TTC549 (cell line): Measurements from ENCODE around the gene ASPSCR1.
"Not testable (repeated sequence)": the region's sequence is repeated elsewhere in the genome, so short reads cannot be mapped to it uniquely, and the experiment has no call there.

ENCODE experiments used
- FAIRE-seq: peaks from 2 replicates; lab custom pipeline; 2012; peaks lifted over from hg19 to GRCh38; lab: Jason Lieb, UNC

ASPSCR1 gene

DNA sequence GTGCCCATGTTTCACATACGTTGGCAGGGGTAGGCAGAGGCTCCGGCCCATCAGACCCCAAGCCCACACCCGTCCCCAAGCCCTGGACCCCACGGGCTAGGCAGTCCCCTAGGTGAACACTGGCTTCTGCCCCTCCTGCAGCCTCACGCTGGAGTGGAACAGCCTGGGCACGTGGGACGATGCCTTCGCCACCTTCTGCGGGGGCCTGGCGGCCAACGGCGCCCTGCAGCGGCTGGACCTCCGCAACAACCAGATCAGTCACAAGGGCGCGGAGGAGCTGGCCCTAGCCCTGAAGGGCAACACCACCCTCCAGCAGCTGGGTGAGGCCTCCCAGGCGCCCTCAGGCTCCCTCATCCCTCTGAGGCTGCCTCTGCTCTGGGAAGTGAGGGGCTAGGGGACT, 47.4 kb downstream of the ASPSCR1 start:
- FAIRE-seq, result no peak

DNA sequence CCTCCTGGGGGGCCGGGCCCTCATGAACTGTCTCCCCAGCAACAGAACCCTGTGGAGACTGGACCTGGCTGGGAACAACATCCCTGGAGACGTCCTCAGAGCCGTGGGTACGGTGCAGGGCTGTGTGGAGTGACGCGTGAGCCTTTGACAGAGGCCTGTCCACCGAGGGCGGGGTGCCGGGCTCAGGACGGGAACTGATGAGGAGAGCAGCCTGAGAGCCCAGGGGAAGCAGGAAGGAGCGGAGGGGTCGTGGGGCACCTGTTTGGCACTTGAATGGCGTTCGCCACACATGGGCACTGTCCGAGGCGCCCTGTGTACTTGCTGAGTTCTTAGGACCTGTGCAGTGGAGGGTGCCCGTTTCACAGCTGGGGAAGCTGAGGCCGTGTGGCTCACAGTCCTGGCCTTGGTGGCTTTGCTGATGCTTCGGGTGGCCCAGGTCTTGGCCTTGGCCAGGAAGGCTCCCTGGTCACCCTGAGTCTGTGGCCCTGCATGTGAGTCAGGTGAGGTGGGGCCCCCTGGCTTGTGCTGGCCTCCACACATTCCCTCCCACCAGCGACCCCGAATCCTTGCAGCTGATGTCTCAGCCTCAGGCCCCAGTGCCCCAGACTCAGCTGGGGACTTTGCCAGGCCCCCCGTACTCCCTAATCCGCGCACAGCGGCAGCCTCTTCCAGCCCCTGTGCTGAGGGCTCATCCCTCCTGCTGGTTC, 48.1 kb downstream of the ASPSCR1 start:
- FAIRE-seq, result no peak

DNA sequence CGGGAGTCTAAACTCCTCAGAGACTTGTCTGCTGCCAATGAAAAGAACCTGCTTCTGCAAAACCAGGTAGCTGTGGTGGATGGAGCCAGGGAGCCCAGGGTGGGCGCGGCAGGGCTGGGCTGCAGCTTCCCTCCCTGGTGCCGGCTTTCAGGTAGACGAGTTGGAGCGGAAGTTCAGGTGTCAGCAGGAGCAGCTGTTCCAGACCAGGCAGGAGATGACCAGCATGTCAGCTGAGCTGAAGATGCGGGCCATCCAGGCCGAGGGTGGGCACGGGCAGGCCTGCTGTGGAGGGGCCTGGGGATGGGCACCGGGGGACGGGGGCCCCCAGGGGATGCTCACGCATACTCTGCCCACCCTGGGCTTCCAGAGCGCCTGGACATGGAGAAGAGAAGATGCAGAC, 50.8 kb downstream of the ASPSCR1 start:
- FAIRE-seq, result no peak

DNA sequence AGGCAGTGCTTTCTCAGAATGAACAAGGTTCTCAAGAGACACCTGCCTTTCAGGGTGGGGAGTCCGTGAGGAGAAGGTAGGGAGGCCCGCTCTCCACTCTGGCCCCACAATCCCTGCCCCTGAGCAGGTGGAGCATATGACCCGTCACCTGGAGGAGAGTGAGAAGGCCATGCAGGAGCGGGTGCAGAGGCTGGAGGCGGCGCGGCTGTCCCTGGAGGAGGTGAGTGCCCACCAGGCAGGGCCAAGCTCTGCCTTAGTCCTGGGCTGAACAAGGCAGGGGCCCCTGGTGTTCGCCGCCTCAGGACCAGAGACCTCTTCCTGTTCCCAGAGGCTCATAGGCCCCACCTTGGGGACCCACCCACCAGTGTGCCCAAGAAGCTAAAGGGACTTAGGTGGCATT, 51.5 kb downstream of the ASPSCR1 start:
- FAIRE-seq, result no peak

DNA sequence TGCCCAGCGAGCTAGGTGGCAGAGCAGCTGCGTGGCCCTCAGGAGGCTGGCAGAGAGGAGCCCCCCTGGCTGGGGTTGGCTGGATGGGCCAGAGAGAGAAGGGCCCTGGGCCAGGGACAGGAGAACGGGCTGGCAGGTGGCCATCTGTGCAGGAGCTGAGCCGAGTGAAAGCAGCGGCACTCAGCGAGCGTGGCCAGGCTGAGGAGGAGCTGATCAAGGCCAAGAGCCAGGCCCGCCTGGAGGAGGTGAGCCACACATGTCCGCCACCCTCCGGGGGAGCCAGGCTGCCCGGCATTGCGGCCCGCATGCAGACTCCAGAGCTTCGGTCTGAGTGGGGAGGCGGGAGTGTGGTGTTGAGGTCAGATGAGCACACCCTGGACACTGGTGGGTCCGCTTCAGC, 52.0 kb downstream of the ASPSCR1 start:
- no peak for FAIRE-seq

DNA sequence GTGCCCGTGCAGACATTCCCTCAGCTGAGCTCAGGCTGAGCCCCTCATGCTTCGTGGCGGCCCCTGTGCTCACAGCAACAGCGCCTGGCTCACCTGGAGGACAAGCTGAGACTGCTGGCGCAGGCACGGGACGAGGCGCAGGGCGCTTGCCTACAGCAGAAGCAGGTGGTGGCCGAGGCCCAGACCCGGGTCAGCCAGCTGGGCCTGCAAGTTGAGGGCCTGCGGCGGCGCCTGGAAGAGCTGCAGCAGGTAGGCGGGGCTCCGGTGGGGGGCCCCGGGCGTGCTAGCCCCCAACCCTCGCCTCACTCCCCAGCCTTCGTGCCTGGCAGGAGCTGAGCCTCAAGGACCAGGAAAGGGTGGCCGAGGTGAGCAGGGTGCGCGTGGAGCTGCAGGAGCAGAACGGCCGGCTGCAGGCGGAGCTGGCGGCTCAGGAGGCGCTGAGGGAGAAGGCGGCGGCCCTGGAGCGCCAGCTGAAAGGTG, 52.6 kb downstream of the ASPSCR1 start:
- FAIRE-seq, result no peak

DNA sequence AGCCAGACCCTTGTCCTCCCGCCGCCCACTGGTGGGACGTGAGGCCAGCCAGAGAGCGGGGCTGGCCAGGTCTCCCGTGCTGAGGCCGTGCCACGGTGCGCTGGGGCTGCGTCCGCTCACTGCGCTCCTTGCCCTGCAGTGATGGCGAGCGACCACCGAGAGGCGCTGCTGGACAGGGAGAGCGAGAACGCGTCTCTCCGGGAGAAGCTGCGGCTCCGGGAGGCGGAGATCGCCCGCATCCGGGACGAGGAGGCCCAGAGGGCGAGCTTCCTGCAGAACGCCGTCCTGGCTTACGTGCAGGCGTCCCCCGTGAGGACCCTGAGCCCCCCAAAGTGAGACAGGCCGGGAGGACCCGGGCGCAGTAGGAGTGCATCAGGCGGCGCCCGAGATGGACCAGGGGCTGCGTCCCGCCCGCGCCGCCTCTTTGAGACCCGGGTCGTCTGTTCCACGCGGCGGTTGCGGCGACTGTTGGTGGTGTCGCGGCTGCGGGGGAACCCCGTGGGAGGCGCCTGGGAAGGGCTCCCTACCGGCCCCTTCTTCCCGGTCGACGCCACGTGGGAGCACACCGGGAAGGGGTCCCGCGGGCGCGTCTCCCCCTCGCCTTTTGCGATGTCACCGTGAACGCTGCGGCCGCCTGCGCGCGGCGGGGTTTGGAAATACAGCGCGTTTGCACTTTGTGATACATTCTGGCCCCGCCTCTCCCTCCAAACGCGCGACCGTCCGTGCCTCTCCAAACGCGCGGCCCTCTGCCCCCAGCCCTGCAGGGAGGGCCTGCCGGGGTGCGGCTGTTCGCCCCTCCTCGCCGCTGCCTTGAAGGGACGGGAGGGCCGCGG, 53.3 kb downstream of the ASPSCR1 start:
- FAIRE-seq, result no peak

DNA sequence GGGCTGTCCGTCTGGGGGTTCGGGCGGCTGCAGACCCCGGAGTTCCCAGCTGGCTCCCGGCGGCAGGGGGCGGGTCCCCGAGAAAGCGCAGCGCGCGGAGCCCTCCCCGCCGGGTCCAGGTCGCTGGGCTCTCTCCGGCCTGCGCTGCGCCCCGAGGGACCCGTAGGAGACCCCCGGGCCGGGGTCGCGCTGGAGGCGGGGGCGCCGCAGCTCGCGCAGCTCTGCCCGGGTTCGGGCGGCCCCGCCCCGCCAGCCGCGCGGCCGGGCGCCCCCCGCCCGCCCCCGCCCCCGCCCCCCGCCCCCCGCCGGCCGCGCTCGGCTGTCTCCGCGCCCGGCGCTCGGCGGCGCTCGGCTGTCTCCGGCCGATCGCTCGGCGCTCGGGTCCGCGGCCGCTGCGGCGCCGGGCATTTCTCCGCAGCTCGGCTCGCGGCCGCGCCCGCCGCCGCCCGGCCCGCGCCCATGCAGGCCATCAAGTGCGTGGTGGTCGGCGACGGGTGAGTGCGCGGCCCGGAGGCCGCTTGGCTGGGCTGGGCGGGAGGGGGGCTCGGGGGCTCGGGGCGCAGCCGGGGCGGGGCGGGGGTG, 54.0 kb downstream of the ASPSCR1 start, which contains the start of gene RAC3:
Gene RAC3 (plus strand): TSS at position 376 of the 582 bp plus-strand sequence. CDS start 84 bp downstream, at position 460.
- no peak for FAIRE-seq

DNA sequence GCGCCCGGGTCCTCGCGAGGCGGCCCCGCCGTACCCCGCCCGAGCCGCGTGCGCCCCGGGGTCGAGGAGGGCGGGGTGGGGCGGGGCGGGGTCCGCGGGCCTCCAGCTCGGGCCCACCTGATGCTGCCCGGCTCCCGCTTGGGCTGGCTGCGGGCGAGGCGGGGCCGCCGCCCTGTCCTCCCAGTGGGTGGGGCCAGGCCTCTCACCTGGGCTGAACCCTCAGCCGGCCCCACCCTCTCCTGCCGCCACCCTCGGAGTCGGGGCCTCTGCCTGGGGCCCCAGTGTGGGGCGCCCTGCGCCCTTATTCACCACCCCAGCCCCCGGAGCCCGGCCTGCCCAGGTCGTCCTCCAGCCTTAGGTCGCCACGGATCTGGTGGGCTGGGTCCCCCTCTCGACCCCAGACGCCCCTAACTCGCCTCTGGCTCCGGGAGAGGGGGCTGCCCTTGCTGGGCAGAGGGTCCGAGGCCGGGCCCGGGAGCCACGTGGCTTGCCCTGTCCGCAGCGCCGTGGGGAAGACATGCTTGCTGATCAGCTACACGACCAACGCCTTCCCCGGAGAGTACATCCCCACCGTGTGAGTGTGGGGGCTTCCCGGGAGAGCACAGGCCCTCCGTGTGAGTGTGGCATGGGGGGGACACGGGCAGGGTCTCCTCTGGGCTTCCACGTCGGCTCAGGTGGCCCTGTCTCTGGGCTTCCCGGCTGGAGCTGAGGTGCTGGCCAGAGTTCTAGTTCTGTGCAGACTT, 54.6 kb downstream of the ASPSCR1 start:
- FAIRE-seq, result no peak

DNA sequence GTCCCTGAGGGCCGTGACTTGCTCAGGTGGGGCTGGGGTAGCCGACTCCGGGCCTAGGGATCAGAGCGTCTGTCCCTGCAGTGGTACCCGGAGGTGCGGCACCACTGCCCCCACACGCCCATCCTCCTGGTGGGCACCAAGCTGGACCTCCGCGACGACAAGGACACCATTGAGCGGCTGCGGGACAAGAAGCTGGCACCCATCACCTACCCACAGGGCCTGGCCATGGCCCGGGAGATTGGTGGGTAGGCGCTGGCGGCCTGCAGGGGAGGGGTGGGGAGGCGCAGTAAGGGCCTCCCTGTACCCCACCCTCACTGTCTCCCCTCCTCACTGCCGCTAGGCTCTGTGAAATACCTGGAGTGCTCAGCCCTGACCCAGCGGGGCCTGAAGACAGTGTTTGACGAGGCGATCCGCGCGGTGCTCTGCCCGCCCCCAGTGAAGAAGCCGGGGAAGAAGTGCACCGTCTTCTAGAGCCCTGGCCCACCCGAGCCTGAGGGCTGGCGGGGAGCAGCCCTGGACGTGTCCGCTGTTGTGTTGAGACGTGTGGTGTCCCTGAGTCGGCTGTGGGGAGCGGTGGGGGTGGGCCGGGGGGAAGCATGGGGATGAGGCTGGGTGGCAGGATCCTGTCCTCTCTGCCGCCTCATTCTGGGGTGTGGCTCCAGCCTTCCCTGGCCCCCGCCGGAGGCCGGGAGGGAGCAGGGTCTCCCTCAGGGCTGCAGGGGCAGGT, 56.1 kb downstream of the ASPSCR1 start:
- no peak for FAIRE-seq

DNA sequence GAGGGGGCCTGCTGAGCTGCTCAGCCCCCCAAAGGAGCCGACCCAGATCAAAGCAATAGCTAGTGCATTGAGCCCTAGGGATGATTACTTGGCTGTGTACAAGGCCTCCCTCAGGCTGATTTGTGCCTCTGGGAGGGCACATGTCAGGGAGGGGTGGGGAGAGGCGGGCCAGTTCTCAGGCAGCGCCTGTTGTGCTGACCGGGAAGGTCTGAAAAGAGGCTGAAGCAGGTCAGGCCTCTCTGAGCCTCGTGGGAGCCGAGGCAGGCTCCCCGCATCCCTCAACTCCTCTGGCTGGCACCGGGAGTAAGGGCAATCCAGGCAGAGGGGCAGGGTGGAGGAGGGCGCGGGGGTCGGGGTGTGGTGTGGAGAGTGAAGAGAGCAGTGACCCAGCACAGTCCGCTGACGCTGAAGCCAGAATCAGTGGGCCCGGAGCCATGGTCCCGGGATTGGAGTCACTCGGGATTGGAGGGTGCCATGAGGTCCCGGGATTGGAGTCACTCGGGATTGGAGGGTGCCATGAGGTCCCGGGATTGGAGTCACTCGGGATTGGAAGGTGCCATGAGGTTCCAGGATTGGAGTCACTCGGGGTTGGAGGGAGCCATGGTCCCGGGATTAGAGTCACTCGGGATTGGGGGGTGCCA, 57.1 kb downstream of the ASPSCR1 start:
- no peak for FAIRE-seq

DNA sequence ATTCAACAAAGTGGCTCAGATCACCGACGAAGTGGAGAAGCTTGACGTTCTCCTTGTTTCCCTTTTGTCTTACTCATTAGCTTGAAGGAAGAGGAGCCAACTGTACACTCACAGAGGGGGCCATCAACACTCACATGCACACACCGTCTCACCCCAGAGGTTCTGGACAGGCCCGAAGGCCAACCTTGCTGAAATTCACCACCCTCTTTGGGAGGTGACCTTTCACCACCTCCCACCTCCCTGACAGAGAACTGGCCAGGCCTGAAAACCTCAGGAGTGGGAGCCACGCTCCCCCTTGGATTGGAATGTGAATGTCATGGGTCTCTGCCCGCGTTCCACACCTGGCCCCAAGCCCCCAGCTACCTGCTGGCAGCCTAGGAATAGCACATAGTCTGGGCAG, 58.1 kb downstream of the ASPSCR1 start:
- no peak for FAIRE-seq

DNA sequence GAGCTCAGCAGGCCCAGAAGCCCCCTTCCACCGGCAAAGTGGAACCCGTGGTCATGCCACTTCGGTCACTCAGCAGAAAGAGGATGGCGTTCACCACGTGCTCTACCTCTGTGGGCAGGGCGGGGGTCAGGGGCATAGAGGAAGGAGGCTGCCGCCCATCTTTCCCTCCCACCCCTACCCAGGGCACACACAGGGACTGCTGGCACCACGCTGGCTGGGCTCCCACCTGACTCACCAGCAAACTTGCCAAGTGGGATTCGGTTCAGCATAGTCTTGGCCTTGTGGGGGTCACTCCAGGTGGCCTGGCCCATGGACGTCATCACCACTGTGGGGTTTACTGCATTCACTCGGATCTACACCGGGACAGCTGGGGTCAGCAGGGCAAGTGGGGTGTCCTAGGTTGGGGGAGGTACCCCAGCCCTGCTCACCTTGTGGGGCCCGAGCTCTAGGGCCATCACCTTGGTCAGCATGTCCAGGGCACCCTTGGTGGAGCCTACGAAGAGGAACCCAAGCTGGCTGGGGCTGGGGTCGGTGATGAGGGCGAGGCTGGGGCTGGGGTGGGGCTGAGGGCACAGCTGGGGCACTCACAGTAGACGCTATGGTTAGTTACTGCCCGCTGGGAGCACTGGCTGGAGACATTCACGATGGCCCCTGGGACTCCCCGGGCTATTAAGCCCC, 58.7 kb downstream of the ASPSCR1 start:
- no peak for FAIRE-seq

DNA sequence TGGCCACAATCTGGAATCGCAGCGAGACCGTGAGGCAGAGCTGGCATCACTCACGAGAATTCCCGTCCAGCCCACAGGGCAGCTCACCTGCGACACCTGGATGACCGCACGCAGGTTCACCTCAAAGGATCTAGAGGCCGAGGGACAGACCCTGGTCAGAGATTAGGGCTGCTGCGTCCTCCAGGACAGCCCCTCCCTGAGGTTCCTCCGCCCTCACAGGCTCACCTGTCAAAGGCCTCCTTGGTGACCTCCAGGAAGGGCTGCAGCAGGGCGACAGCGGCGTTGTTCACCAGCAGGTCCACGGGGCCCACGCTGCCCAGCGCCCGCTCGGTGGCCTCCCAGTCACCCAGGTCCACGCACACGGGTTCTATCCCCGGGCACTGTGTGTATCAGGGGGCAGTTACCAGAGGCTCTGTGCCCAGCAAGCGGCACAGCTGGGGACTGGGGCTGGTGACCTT, 59.2 kb downstream of the ASPSCR1 start:
- no peak for FAIRE-seq

DNA sequence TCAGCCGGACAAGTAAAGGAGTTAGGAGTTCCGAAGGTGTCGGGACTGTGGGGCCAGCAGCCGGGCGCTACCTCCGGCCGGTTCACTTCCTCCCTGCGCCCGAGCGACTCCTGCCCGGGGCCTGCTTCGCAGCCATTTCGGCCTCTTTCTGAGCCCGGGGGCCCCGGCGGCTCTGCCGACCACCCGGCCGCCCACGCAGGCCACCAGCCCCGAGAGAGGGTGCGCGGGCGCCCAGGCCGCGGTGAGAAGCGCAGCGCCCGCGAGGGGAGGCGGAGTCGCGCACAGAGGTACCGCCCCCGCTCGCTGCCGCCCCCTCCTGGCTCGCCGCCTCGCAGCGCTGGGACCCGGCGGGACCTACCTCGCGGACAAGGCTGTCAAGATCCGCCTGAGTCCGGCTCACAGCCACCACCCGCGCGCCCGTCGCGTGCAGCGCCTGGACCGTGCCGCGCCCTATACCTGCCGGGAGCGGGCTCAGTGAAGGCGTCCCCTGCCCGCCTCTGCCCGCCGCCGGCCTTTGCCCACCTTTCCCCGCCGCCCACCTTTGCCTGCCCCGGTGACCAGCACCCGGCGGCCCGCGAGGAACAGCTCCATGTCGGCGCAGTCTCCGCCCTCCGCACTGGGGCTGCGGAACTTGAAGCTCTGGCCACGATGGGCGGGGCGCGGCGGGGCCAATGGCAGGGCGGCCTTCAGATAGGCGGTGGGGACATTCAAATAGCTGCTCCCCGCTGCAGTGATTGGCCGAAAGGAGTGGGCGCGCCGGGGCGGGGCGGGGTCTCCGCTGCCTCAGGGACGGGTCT, 59.9 kb downstream of the ASPSCR1 start, which contains the start of gene DCXR:
Gene DCXR (minus strand): TSS at position 606 of the 797 bp plus-strand sequence. CDS start 15 bp downstream, at position 591.
- peak; percentile 83 for FAIRE-seq

DNA sequence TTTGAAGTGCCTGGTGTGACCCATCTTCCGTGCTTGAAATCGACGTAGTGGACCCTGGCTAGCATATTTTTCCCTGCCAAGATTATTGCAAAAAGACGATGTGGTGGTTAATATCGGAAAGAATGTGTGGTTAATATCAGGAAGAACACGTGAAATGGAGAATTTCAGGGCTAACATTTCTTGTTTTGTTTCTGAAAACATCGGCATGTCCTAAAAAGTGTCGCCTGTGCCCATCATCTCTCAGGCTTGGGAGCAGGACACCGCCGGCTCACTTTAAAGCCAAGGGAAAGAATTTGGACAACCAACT, 60.4 kb downstream of the ASPSCR1 start:
- no peak for FAIRE-seq

DNA sequence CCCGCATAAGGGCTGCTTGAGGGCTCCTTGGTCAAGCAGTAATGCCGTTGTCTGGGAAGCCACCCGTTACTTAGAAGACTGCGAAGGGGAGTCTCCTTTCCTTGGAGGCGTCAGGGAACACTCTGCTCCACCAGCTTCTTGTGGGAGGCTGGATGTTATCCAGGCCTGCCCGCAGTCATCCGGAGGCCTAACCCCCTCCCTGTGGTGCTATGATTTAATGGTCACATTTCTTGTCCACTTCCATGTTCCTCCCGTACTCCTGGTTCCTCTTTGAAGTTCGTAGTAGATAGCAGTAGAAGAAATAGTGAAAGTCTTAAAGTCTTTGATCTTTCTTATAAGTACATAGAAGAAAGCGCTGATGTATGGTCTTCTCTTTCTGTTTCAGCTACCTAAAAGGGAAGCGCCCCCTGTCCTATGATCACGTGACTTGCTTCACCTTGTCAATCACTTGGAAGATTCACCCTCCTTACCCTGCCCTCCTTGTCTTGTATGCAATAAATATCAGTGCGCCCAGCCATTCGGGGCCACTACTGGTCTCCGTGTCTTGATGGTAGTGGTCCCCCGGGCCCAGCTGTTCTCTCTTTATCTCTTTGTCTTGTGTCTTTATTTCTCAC, 61.5 kb downstream of the ASPSCR1 start:
- FAIRE-seq, result not testable (repeated sequence)

DNA sequence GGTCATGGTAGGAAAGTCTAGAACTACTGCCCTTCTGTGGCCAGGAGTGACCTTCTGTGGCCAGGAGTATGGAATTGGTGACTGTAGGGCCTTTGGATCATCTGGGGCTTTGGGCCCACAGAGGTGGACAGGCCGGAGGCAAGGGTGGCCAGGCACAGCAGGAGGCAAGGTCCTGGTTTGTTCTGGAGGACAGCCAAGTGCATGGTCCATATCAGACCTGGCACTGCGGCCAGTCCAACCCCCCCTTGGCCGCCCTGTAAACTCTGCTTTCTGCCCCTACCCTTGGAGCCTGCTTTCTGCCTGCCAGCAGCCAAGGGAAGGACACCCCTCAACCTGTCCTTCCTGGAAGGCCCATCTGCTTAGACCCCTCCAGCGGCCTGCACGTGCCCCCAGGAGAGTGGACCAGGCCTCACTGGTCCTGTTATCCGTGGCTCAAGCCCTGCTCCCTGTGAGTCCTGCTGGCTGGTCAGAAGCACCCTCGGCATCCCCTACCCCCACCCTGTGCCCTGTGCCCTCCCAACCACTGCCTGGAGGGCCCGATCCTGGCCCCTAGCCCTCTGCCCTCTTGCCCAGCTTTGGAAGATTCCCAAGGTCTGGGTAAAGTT, 62.4 kb downstream of the ASPSCR1 start:
- FAIRE-seq, result no peak
